NT2/D1 (cell line): Measurements from ENCODE around the gene GNG4.

Experiments
- SUZ12 ChIP-seq: IDR thresholded peaks from 2 replicates; pipeline ENCODE4 v1.6.1; 2011; ENCODE audit not compliant: insufficient read length, insufficient read depth; ENCODE audit errors: extremely low read depth
- YY1 ChIP-seq: IDR thresholded peaks from 2 replicates; pipeline ENCODE4 v1.6.1; 2011; ENCODE audit not compliant: insufficient read length, insufficient read depth

- TF ChIP-seq YY1: no peak
- no peak for TF ChIP-seq SUZ12
These were observed 25.7 kb upstream of the GNG4 start for GRCh38 chr1:235675152-235675890.
